ENCODE results near the gene MC2R.

- no peak for TF ChIP-seq EZH2 (IDR thresholded peaks at IDR 0.05; ENCODE audit: insufficient read depth, poor library complexity, severe bottlenecking)
- TF ChIP-seq EZH2phosphoT487 (IDR thresholded peaks at IDR 0.05; ENCODE audit: insufficient read depth, low read depth) = no peak
Measured at GRCh38 chr18:13917401-13917800, 2.1 kb upstream of the MC2R start.
